Activated naive CD8-positive, alpha-beta T cell treated with anti-CD3 and anti-CD28 coated beads for 36 hours (primary cell): ENCODE results near the gene CASD1. TPM values are rescaled to one million over a fixed set of nuclear protein-coding genes. Genes with fewer than 3 reads are reported as not detected.

ENCODE experiments used
- DNase-seq: peaks from one replicate; pipeline ENCODE4 v3.0.0; 2021
- H3K27ac Mint-ChIP-seq: one replicate; pipeline ENCODE4 v1.8.0; 2022; ENCODE audit warnings: mild to moderate bottlenecking, moderate library complexity, mixed read lengths
- H3K27me3 Mint-ChIP-seq: one replicate; pipeline ENCODE4 v1.8.0; 2022; ENCODE audit warnings: mild to moderate bottlenecking, mixed read lengths
- H3K36me3 Mint-ChIP-seq: one replicate; pipeline ENCODE4 v1.8.0; 2021; ENCODE audit warnings: mild to moderate bottlenecking, mixed read lengths
- H3K4me1 Mint-ChIP-seq: one replicate; pipeline ENCODE4 v1.8.0; 2021; ENCODE audit warnings: mixed read lengths
- H3K4me3 Mint-ChIP-seq: one replicate; pipeline ENCODE4 v1.8.0; 2022; ENCODE audit warnings: mild to moderate bottlenecking, moderate library complexity, mixed read lengths
- H3K9me3 Mint-ChIP-seq: one replicate; pipeline ENCODE4 v1.8.0; 2022; ENCODE audit warnings: mixed read lengths
- total RNA-seq, 2 experiments: library from RNA; stranded (reverse); gene quantifications; one replicate each; pipeline ENCODE4 v1.2.3, GENCODE V29; 2021

The CASD1 gene
- total RNA-seq = 10 to 100 TPM; 11.9 to 12.8 TPM

DNA sequence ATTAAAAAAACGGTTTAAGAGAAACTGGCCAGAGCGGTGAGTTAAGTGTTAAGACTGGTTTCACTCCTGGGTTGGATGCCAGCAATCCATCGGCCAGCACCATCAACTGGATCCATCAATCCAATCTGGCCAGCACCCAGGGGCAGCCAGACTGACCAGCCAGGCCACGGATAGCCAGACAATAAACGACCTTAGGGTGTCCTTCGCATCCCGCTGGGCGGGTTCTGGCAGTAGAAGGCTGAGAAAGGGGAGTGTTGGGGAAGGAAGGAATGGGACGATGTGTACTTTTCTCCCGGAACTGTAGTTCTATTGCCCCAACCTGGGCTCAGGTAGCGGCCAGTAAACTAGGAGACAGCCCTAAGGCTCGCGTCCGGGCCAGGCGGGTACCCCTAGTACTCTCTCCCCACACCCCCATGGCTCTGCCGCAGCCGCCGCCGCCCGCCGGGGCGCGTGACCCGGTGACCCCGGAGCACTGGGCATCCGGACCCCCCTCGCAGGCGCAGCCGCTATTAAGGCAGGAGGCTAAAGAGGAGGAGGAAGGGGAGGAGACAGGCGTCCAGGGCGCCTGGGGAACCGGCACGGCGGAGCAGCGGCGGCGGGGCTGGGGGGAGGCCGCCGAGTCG lies at the start of gene CASD1:
Gene CASD1 (plus strand): TSS at position 546 of the 623 bp plus-strand sequence. CDS start 276 bp downstream, outside the sequence.
- Mint-ChIP-seq H3K4me3 (peak within 1 kb of the TSS; percentile 88), H3K36me3 (peaks cover 17% of the 10 kb centered on the region), H3K27ac (peak within 1 kb of the TSS; percentile 91), H3K27me3 (no peaks in the 10 kb centered on the region), H3K9me3 (no peaks in the 10 kb centered on the region), H3K4me1 (peaks cover 37% of the 10 kb centered on the region)
- DNase-seq = peak; percentile 69

- H3K27me3 Mint-ChIP-seq = peaks cover 4% of the 10 kb centered on the region
These were observed 43.1 kb upstream of the CASD1 start for GRCh38 chr7:94466516-94466915.

DNA sequence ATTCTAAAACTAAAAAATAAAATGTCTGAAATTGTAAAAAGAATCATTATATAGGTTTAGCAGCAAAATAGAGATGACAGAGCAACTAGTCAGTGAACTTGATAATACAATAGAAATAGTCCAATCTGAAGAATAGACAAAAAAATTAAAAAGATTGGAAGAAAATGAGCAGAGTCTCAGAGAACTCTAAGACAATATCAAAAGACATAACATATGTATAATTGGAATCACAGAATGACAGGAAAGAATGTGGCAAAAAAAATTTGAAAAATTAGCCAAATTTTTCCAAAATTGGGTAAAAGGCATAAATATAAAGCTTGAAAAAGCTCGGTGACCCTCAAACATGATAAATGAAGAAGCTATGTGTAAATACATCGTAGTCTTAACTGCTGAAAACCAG lies 38.0 kb upstream of the CASD1 start:
- H3K36me3 Mint-ChIP-seq = no peaks in the 10 kb centered on the region
- no peak overlapping the region for H3K27ac Mint-ChIP-seq
- no peak for DNase-seq
- no peak overlapping the region for H3K4me3 Mint-ChIP-seq
- H3K27me3 Mint-ChIP-seq = peaks cover 2% of the 10 kb centered on the region
- H3K9me3 Mint-ChIP-seq = peaks cover 3% of the 10 kb centered on the region
- no peaks in the 10 kb centered on the region for H3K4me1 Mint-ChIP-seq

More at GRCh38 chr7:94466516-94466915, 43.1 kb upstream of the CASD1 start:
- H3K4me1 Mint-ChIP-seq = no peaks in the 10 kb centered on the region
- no peak overlapping the region for H3K4me3 Mint-ChIP-seq
- no peak for DNase-seq
- H3K36me3 Mint-ChIP-seq = no peaks in the 10 kb centered on the region
- H3K27ac Mint-ChIP-seq = no peak overlapping the region
- H3K9me3 Mint-ChIP-seq = peaks cover under 1% of the 10 kb centered on the region

DNA sequence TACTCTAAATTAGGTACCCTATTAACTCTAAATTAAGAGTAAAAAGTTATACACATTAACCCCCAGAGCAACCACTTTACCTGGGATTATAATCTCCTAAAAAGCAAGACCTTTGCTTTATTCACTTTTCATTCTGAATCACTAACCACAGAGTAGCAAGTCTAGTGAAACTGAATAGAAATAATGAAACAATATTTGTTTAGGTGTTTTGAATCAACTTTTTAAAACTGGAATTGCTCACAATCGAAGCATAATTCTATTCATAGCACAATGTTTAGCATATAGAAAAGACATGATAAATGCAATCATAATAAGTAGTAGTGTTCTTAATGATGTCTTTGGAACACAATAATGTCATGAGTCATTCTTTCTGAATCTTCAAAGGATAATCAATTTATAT lies 37.0 kb upstream of the CASD1 start:
- Mint-ChIP-seq H3K9me3 (peaks cover 3% of the 10 kb centered on the region), H3K4me3 (no peak overlapping the region), H3K36me3 (no peaks in the 10 kb centered on the region), H3K27ac (no peak overlapping the region), H3K27me3 (peaks cover 6% of the 10 kb centered on the region), H3K4me1 (no peaks in the 10 kb centered on the region)
- no peak for DNase-seq

GRCh38 chr7:94476251-94476840 lies 33.3 kb upstream of the CASD1 start:
- no peak for DNase-seq
- Mint-ChIP-seq H3K4me1 (no peaks in the 10 kb centered on the region), H3K27me3 (peaks cover 15% of the 10 kb centered on the region), H3K27ac (no peak overlapping the region), H3K9me3 (peaks cover 3% of the 10 kb centered on the region), H3K4me3 (no peak overlapping the region), H3K36me3 (no peaks in the 10 kb centered on the region)

DNA sequence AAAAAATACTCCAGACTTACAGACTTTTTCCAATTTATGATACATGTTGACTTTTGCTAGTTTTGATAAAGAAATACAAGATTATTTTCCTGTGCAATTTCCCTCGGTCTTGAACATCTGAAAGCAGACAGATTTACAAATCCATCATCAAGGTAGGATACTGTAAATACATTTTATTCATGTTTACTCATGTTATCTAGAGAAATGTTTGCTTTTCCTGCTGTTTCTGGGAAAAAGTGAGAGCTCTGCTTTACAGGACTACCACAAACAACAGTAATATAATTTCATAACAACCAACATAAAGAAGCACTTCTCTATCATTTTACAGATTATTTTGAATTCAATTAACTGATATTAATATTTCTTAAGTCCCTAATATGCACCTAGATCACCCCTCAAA lies 31.7 kb upstream of the CASD1 start:
- peaks cover 15% of the 10 kb centered on the region for H3K27me3 Mint-ChIP-seq
- no peaks in the 10 kb centered on the region for H3K4me1 Mint-ChIP-seq
- no peak for DNase-seq
- H3K9me3 Mint-ChIP-seq = no peaks in the 10 kb centered on the region
- H3K36me3 Mint-ChIP-seq = no peaks in the 10 kb centered on the region
- no peak overlapping the region for H3K4me3 Mint-ChIP-seq
- no peak overlapping the region for H3K27ac Mint-ChIP-seq

DNA sequence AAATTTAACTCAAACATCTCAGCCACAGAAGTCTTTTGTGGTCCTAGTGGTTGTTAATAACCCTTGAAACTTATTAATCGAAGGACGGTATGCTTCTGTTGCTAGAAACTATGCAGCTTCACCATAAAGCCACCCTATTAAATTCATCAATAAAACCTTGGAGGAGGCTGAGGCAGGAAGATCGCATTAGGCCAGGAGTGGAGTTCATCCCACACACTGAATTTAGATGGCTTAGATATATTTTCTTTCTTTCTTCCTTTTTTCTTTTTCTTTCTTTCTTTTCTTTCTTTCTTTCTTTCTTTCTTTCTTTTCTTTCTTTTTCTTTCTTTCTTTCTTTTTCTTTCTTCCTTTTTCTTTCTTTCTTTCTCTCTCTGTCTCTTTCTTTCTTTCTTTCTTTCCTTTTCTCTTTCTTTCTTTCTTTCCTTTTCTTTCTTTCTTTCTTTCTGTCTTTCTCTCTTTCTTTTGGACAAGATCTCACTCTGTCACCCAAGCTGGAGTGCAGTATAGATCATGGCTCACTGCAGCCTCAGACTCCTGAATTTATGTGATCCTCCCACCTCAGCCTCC lies 30.9 kb upstream of the CASD1 start:
- no peaks in the 10 kb centered on the region for H3K4me1 Mint-ChIP-seq
- no peaks in the 10 kb centered on the region for H3K9me3 Mint-ChIP-seq
- no peak overlapping the region for H3K27ac Mint-ChIP-seq
- DNase-seq = no peak
- H3K4me3 Mint-ChIP-seq = no peak overlapping the region
- H3K36me3 Mint-ChIP-seq = no peaks in the 10 kb centered on the region
- peaks cover 24% of the 10 kb centered on the region for H3K27me3 Mint-ChIP-seq

DNA sequence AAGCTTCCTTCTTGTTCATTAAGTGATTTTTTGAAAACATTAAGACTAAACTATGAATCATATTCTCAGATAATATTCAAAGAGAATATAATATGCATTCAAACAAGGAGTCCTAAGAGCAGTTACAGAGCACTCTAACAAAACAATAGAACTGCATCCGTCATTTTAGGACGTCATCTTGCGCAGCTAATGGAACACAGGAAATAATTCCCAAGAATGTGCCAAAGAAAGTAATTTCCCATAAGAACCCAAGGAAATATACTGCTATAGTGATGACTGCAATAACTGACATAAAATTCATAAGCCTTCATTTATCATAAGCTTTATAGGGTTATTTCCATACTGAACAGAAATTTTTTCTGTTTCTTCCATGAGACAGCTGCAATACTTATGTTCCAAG lies 28.3 kb upstream of the CASD1 start:
- DNase-seq = no peak
- no peaks in the 10 kb centered on the region for H3K4me1 Mint-ChIP-seq
- H3K36me3 Mint-ChIP-seq = no peaks in the 10 kb centered on the region
- H3K27me3 Mint-ChIP-seq = peaks cover 35% of the 10 kb centered on the region
- H3K27ac Mint-ChIP-seq = no peak overlapping the region
- no peaks in the 10 kb centered on the region for H3K9me3 Mint-ChIP-seq
- no peak overlapping the region for H3K4me3 Mint-ChIP-seq

GRCh38 chr7:94482796-94483195 lies 26.8 kb upstream of the CASD1 start:
- H3K9me3 Mint-ChIP-seq = no peaks in the 10 kb centered on the region
- H3K4me1 Mint-ChIP-seq = no peaks in the 10 kb centered on the region
- DNase-seq = no peak
- H3K36me3 Mint-ChIP-seq = no peaks in the 10 kb centered on the region
- H3K4me3 Mint-ChIP-seq = no peak overlapping the region
- peaks cover 36% of the 10 kb centered on the region for H3K27me3 Mint-ChIP-seq
- no peak overlapping the region for H3K27ac Mint-ChIP-seq

DNA sequence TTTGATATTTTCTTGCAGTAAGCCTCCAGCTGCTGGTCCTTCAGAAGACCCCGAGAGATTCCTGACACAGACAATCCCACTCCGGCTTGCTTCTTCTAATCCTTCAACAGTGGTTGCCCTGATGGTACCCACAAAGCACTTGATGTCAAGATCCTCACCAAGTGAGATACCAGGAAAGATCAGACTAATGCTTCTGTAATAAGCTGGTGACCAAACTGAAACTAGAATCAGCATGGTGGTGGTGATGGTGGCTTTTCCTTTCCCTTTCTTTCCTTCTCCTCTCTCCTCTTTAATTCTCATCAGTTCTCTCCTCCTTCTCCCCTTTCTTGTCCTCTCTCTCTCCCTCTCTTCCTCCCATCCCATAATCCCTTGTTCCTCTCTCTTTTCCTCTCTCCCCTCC lies 25.8 kb upstream of the CASD1 start:
- Mint-ChIP-seq H3K27ac (no peak overlapping the region), H3K27me3 (peaks cover 41% of the 10 kb centered on the region), H3K36me3 (no peaks in the 10 kb centered on the region), H3K9me3 (no peaks in the 10 kb centered on the region), H3K4me1 (no peaks in the 10 kb centered on the region), H3K4me3 (no peak overlapping the region)
- no peak for DNase-seq

DNA sequence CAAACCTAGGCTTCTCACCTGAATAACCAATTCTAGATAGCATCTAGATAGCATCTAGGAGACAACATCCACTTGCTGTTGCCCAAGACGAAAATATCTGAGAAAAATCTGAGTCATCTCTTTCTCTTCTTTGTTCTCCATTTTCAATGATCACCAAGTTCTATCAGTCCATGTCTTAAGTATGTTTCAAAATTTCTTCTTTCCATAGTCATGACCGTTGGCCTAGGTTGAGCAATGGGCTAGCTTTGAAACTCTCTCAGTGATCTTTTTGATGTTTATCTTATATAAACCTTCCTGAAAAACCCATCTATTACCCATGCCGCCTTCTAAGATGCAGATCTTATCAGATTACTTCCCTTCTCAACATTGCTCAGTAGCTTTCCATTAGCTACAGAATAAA lies 23.4 kb upstream of the CASD1 start:
- no peaks in the 10 kb centered on the region for H3K36me3 Mint-ChIP-seq
- H3K4me1 Mint-ChIP-seq = no peaks in the 10 kb centered on the region
- H3K4me3 Mint-ChIP-seq = no peak overlapping the region
- H3K27ac Mint-ChIP-seq = no peak overlapping the region
- DNase-seq = no peak
- peaks cover 43% of the 10 kb centered on the region for H3K27me3 Mint-ChIP-seq
- H3K9me3 Mint-ChIP-seq = no peaks in the 10 kb centered on the region

DNA sequence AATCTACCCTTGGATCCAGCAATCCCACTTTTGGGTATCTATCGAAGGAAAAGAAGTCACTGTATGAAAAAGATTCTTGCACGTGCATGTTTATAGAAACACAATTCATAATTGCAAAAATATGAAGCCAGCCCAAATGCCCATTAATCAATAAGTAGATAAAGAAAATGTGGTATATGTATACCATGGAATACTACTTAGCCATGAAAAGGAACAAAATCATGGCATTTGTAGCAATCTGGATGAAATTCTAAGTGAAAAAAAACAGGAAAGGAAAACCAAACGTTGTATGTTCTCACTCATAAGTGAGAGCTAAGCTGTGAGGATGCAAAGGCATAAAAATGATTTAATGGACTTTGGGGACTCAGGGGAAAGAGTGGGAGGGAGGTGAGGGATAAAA lies 18.2 kb upstream of the CASD1 start:
- peaks cover 28% of the 10 kb centered on the region for H3K27me3 Mint-ChIP-seq
- no peaks in the 10 kb centered on the region for H3K9me3 Mint-ChIP-seq

GRCh38 chr7:94492601-94493000 lies 17.0 kb upstream of the CASD1 start:
- no peaks in the 10 kb centered on the region for H3K4me1 Mint-ChIP-seq
- no peak overlapping the region for H3K4me3 Mint-ChIP-seq
- no peaks in the 10 kb centered on the region for H3K36me3 Mint-ChIP-seq

More for the DNA sequence above, 18.2 kb upstream of the CASD1 start:
- Mint-ChIP-seq H3K36me3 (no peaks in the 10 kb centered on the region), H3K27ac (no peak overlapping the region), H3K4me3 (no peak overlapping the region), H3K4me1 (no peaks in the 10 kb centered on the region)
- no peak for DNase-seq

DNA sequence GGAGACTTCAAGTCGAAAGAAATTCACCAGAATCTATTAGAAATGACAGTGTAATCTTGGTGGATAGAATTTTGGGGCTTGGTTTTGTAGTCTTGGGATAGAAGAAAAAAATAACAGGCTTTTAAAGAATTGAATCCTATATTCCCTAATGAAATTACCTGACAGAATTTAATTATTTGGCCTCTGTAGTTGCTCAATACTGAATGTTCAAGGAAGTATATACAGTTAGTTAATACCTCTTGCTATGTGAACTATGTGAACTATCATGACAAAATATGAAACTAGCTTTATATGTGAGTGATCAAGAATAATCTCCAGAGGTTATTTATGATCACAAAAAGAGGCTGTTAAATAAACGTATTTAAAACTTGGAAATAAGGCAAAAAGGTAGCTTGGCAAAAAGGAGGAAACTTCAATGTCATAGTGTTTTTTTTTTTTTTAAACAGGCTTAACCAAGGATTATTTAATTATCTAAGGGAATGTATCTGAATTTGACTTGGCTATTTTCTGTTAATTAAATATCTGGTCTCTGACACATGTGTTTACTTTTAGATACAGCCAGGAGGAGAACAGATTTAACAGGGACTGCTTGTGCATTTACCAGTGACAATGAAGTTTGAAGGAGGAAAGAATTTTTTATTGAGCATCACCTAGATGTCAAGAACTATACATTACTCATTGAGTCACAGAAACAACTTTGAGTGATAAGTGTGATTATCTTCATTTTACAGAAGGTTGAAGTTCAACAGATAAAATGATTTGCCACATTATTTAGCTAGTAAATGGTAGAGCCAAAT lies 11.5 kb upstream of the CASD1 start:
- DNase-seq = no peak

More at GRCh38 chr7:94492601-94493000, 17.0 kb upstream of the CASD1 start:
- DNase-seq = no peak
- Mint-ChIP-seq H3K27me3 (peaks cover 25% of the 10 kb centered on the region), H3K9me3 (no peaks in the 10 kb centered on the region), H3K27ac (no peak overlapping the region)

GRCh38 chr7:94498918-94499317 lies 10.7 kb upstream of the CASD1 start:
- Mint-ChIP-seq H3K27ac (no peak overlapping the region), H3K9me3 (no peaks in the 10 kb centered on the region), H3K27me3 (peaks cover 10% of the 10 kb centered on the region), H3K36me3 (no peaks in the 10 kb centered on the region), H3K4me3 (no peak overlapping the region), H3K4me1 (no peaks in the 10 kb centered on the region)
- DNase-seq = no peak

More for the DNA sequence above, 11.5 kb upstream of the CASD1 start:
- Mint-ChIP-seq H3K27ac (no peak overlapping the region), H3K4me1 (no peaks in the 10 kb centered on the region), H3K9me3 (no peaks in the 10 kb centered on the region), H3K27me3 (peaks cover 11% of the 10 kb centered on the region), H3K36me3 (no peaks in the 10 kb centered on the region), H3K4me3 (no peak overlapping the region)
